NCI-H1417 (cell line): ENCODE measurements around the gene AFG1L.
A peak's percentile ranks its signal among the peaks of the same experiment; 100 is the strongest.

Experiments used
- DNase-seq, 3 experiments: peaks; one replicate each; lab custom pipeline; 2025; lab: John Stamatoyannopoulos, UW

The AFG1L gene

GRCh38 chr6:108453601-108454185, 158.8 kb downstream of the AFG1L start:
- DNase-seq: no peak

GRCh38 chr6:108454356-108454755, 159.5 kb downstream of the AFG1L start:
- DNase-seq: no peak

GRCh38 chr6:108455688-108456087, 160.8 kb downstream of the AFG1L start:
- no peak for DNase-seq

- no peak for DNase-seq
Measured at GRCh38 chr6:108463784-108464183, 168.9 kb downstream of the AFG1L start.

- DNase-seq: no peak
Measured at GRCh38 chr6:108464418-108465097, 169.7 kb downstream of the AFG1L start.

- no peak for DNase-seq
Measured at GRCh38 chr6:108465098-108465495, 170.2 kb downstream of the AFG1L start.

GRCh38 chr6:108468346-108468745, 173.5 kb downstream of the AFG1L start:
- no peak for DNase-seq

- DNase-seq: no peak
Measured at GRCh38 chr6:108469316-108469715, 174.5 kb downstream of the AFG1L start.

GRCh38 chr6:108473197-108473596, 178.3 kb downstream of the AFG1L start:
- DNase-seq: no peak

GRCh38 chr6:108476376-108476775, 181.5 kb downstream of the AFG1L start:
- peak; percentile 51 to 90 (median 56) for DNase-seq

GRCh38 chr6:108476847-108477430, 182.1 kb downstream of the AFG1L start:
- DNase-seq: peak; percentile 27 to 93 (median 67)

GRCh38 chr6:108482559-108482958, 187.7 kb downstream of the AFG1L start:
- DNase-seq: no peak

- DNase-seq: no peak
Measured at GRCh38 chr6:108484016-108484415, 189.2 kb downstream of the AFG1L start.

GRCh38 chr6:108489699-108490098, 194.8 kb downstream of the AFG1L start:
- no peak for DNase-seq

- peak in 2 of 3 experiments; percentile 16 to 68 for DNase-seq
Measured at GRCh38 chr6:108492131-108492766, 197.4 kb downstream of the AFG1L start.

- DNase-seq: no peak
Measured at GRCh38 chr6:108494434-108494833, 199.6 kb downstream of the AFG1L start.

- peak in 2 of 3 experiments; percentile 5 to 54 for DNase-seq
Measured at GRCh38 chr6:108497883-108498282, 203.0 kb downstream of the AFG1L start.

GRCh38 chr6:108501559-108501958, 206.7 kb downstream of the AFG1L start:
- peak in 1 of 3 experiments; percentile 45 for DNase-seq

GRCh38 chr6:108502832-108503231, 208.0 kb downstream of the AFG1L start:
- no peak for DNase-seq

- DNase-seq: no peak
Measured at GRCh38 chr6:108507316-108507715, 212.5 kb downstream of the AFG1L start.

- no peak for DNase-seq
Measured at GRCh38 chr6:108510461-108511319, 215.8 kb downstream of the AFG1L start.
